Hepatocyte (in vitro differentiated cells): ENCODE data around the gene DHX58. TPM values are rescaled to one million over a fixed set of nuclear protein-coding genes. Genes with fewer than 3 reads are reported as not detected.

Experiments
- DNase-seq: peaks from one replicate; pipeline ENCODE4 v3.0.0-alpha.2; 2016; ENCODE audit warnings: low spot score
- H2AFZ ChIP-seq: fragments of 200-600 bp; sonication (generic); 2 replicates; pipeline ENCODE4 v1.6.0; 2016; ENCODE audit warnings: antibody characterized with exemption, mild to moderate bottlenecking
- H3K27ac ChIP-seq: fragments of 200-600 bp; sonication (generic); 2 replicates; pipeline ENCODE4 v1.5.1; 2016; ENCODE audit warnings: mild to moderate bottlenecking
- H3K27me3 ChIP-seq: fragments of 200-600 bp; sonication (generic); 2 replicates; pipeline ENCODE4 v1.6.1; 2016
- H3K36me3 ChIP-seq: fragments of 200-600 bp; sonication (generic); replicated peaks from 2 replicates; pipeline ENCODE4 v1.5.1; 2016; ENCODE audit warnings: low read depth; ENCODE audit not compliant: insufficient read depth
- H3K4me1 ChIP-seq: fragments of 200-600 bp; sonication (generic); 2 replicates; pipeline ENCODE4 v1.5.1; 2016; ENCODE audit warnings: mild to moderate bottlenecking, moderate library complexity; ENCODE audit not compliant: insufficient read depth
- H3K4me2 ChIP-seq: fragments of 200-600 bp; sonication (generic); 2 replicates; pipeline ENCODE4 v1.6.0; 2016
- H3K4me3 ChIP-seq: fragments of 200-600 bp; sonication (generic); 2 replicates; pipeline ENCODE4 v1.5.1; 2016; ENCODE audit warnings: mild to moderate bottlenecking
- H3K79me2 ChIP-seq: fragments of 200-600 bp; sonication (generic); 2 replicates; pipeline ENCODE4 v1.6.0; 2017; ENCODE audit warnings: mild to moderate bottlenecking
- H3K9me2 ChIP-seq: fragments of 200-600 bp; sonication (generic); replicated peaks from 2 replicates; pipeline ENCODE4 v1.6.0; 2017; ENCODE audit warnings: mild to moderate bottlenecking; ENCODE audit not compliant: insufficient read depth
- H3K9me3 ChIP-seq: fragments of 200-600 bp; sonication (generic); 2 replicates; pipeline ENCODE4 v1.5.1; 2016; ENCODE audit warnings: low read depth, mild to moderate bottlenecking
- H4K20me1 ChIP-seq: fragments of 200-600 bp; sonication (generic); 2 replicates; pipeline ENCODE4 v1.6.0; 2016; ENCODE audit warnings: mild to moderate bottlenecking; ENCODE audit not compliant: insufficient read depth, poor library complexity, severe bottlenecking
- CTCF ChIP-seq: fragments of 200-600 bp; sonication (generic); IDR thresholded peaks from 2 replicates; pipeline ENCODE4 v1.5.1; 2016; ENCODE audit warnings: antibody characterized with exemption, mild to moderate bottlenecking; ENCODE audit not compliant: poor library complexity
- EZH2 ChIP-seq: fragments of 200-600 bp; sonication (generic); IDR thresholded peaks from 2 replicates; pipeline ENCODE4 v1.6.1; 2016; ENCODE audit warnings: antibody characterized with exemption, mild to moderate bottlenecking, borderline replicate concordance
- EZH2phosphoT487 ChIP-seq: fragments of 200-600 bp; sonication (generic); IDR thresholded peaks from one replicate; pipeline ENCODE4 v1.6.1; 2018; ENCODE audit warnings: antibody characterized with exemption, mild to moderate bottlenecking, low read depth, moderate library complexity; ENCODE audit not compliant: unreplicated experiment, severe bottlenecking
- WGBS: methylation state at CpG from one replicate; pipeline ENCODE4 v1.1.6; 2016; ENCODE audit warnings: low lambda C conversion rate; ENCODE audit errors: missing lambda C conversion rate; 5-methylcytosine and 5-hydroxymethylcytosine counted together
- polyA plus RNA-seq: library from polyadenylated mRNA; unstranded; fragments of >200 nt; fragmentation: Nextera tagmentation; extraction: Ambion mirVana; gene quantifications from 2 replicates; pipeline ENCODE4 v1.2.1, GENCODE V29; 2016
- total RNA-seq: library from RNA; depleted of rRNA; stranded (reverse); fragments of >200 nt; gene quantifications from 2 replicates; pipeline ENCODE4 v1.2.3, GENCODE V29; 2014

DHX58 gene
- total and polyA plus RNA-seq, 2 experiments from 2014 or later: 1.4 to 1.6 TPM

GRCh38 chr17:42113293-42114069 is 967 bp upstream of the DHX58 start:
- Histone ChIP-seq H4K20me1 (no peaks in the 10 kb centered on the region), H3K4me1 (no peaks in the 10 kb centered on the region), H3K27ac (no peak overlapping the region), H3K9me3 (no peaks in the 10 kb centered on the region), H3K4me3 (no peak overlapping the region), H3K9me2 (no peaks in the 10 kb centered on the region), H3K36me3 (no peaks in the 10 kb centered on the region), H2AFZ (no peak overlapping the region), H3K79me2 (no peaks in the 10 kb centered on the region), H3K4me2 (no peak overlapping the region), H3K27me3 (no peaks in the 10 kb centered on the region)
- 94% methylated on average over 25 of the region's 28 CpGs for WGBS
- TF ChIP-seq EZH2 (no peak), CTCF (no peak), EZH2phosphoT487 (no peak)
- DNase-seq: no peak

GRCh38 chr17:42111871-42112551 is 503 bp downstream of the DHX58 start:
- H3K27me3 ChIP-seq: no peaks in the 10 kb centered on the region
- no peaks in the 10 kb centered on the region for H3K9me2 ChIP-seq
- TF ChIP-seq CTCF (no peak), EZH2phosphoT487 (no peak), EZH2 (no peak)
- H3K27ac ChIP-seq: peak overlapping the region; percentile 37
- DNase-seq: no peak
- H3K4me1 ChIP-seq: no peaks in the 10 kb centered on the region
- H3K36me3 ChIP-seq: no peaks in the 10 kb centered on the region
- WGBS: 86% methylated on average over 12 of the region's 12 CpGs
- H3K79me2 ChIP-seq: no peaks in the 10 kb centered on the region
- no peaks in the 10 kb centered on the region for H4K20me1 ChIP-seq
- H3K4me2 ChIP-seq: peak overlapping the region; percentile 68
- H2AFZ ChIP-seq: no peak overlapping the region
- H3K4me3 ChIP-seq: no peak overlapping the region
- H3K9me3 ChIP-seq: no peaks in the 10 kb centered on the region

- Histone ChIP-seq H3K9me2 (no peaks in the 10 kb centered on the region), H3K79me2 (no peaks in the 10 kb centered on the region), H4K20me1 (no peaks in the 10 kb centered on the region), H3K4me2 (no peak overlapping the region), H3K4me3 (no peak overlapping the region), H3K27me3 (no peaks in the 10 kb centered on the region), H3K36me3 (no peaks in the 10 kb centered on the region), H3K27ac (no peak overlapping the region), H3K9me3 (no peaks in the 10 kb centered on the region), H3K4me1 (no peaks in the 10 kb centered on the region), H2AFZ (no peak overlapping the region)
- TF ChIP-seq EZH2: no peak
- TF ChIP-seq CTCF: no peak
- TF ChIP-seq EZH2phosphoT487: no peak
- WGBS: 95% methylated on average over 11 of the region's 11 CpGs
- DNase-seq: no peak
Observed at GRCh38 chr17:42111265-42111636, 1.3 kb downstream of the DHX58 start.
